Measurements from ENCODE around the gene ASTN2.

The ASTN2 gene

DNA sequence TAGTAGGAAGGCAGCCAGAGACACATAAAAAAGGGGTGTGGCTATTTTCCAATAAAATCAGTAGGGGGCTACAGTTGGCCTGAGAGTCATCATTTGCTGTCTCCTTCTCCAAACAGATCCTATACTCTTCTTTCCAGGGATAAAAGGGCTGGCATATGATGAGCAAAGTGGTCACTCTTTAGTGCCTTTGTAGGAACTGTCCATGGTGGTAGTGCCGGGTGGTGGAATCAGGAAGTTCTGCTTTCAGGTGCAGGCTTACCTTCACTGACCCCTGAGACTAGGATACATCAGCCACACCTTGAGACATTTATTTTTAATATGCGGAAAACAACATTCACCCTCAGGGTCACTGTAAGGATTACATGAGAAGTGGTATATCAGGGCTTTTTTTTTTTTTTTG is 80.8 kb downstream of the ASTN2 start:
- Histone ChIP-seq H3K4me1 (ENCODE audit: insufficient read depth, low read length) (no peaks in the 10 kb centered on the region), H3K27me3 (ENCODE audit: insufficient read depth, low read length, poor library complexity) (no peaks in the 10 kb centered on the region), H3K4me3 (ENCODE audit: low read depth in 1 of 2, low read length in 2 of 2) (no peak overlapping the region), H3K79me2 (ENCODE audit: insufficient read depth, low read length) (no peaks in the 10 kb centered on the region), H3K9me3 (ENCODE audit: insufficient read depth, low read length, severe bottlenecking) (no peaks in the 10 kb centered on the region), H3K27ac (ENCODE audit: low read length) (no peak overlapping the region), H3K9ac (ENCODE audit: low read depth, low read length) (no peak overlapping the region), H2AFZ (ENCODE audit: low read depth, low read length) (no peak overlapping the region), H4K20me1 (ENCODE audit: insufficient read depth, low read length) (no peaks in the 10 kb centered on the region), H3K4me2 (ENCODE audit: insufficient read depth, low read length) (no peak overlapping the region), H3K36me3 (ENCODE audit: insufficient read depth, low read length) (no peaks in the 10 kb centered on the region)
- no peak for ATAC-seq (ENCODE audit: insufficient read depth, low read depth)
- TF ChIP-seq, protein P1, sequence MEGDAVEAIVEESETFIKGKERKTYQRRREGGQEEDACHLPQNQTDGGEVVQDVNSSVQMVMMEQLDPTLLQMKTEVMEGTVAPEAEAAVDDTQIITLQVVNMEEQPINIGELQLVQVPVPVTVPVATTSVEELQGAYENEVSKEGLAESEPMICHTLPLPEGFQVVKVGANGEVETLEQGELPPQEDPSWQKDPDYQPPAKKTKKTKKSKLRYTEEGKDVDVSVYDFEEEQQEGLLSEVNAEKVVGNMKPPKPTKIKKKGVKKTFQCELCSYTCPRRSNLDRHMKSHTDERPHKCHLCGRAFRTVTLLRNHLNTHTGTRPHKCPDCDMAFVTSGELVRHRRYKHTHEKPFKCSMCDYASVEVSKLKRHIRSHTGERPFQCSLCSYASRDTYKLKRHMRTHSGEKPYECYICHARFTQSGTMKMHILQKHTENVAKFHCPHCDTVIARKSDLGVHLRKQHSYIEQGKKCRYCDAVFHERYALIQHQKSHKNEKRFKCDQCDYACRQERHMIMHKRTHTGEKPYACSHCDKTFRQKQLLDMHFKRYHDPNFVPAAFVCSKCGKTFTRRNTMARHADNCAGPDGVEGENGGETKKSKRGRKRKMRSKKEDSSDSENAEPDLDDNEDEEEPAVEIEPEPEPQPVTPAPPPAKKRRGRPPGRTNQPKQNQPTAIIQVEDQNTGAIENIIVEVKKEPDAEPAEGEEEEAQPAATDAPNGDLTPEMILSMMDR (IDR thresholded peaks at IDR 0.05; ENCODE audit: borderline replicate concordance, extremely low read depth, low read length, poor library complexity, severe bottlenecking): no peak
- TF ChIP-seq EZH2 (IDR thresholded peaks at IDR 0.05; ENCODE audit: borderline replicate concordance, low read depth, low read length, severe bottlenecking): no peak
- no peak for DNase-seq

DNA sequence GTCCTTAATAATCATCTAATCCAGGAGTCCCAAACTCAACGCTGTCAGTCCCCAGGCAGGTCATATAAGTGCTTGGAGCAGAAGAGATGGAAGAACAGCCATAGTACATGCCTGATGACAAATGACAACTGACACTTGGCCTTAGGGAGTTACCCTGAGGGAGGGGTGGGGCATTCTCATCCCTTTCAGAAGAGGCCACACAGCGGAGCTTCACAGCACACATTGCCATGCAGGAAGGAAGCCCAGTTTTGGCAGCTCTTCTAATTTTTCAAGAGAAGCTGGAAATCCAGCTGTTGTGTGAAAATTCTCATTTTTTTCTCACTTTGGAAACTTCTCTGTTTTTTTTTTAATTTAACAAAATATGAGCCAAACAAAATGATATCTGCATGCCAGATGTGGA is 89.0 kb downstream of the ASTN2 start:
- Histone ChIP-seq H3K4me1 (ENCODE audit: insufficient read depth, low read length) (no peaks in the 10 kb centered on the region), H4K20me1 (ENCODE audit: insufficient read depth, low read length) (no peaks in the 10 kb centered on the region), H3K27me3 (ENCODE audit: insufficient read depth, low read length, poor library complexity) (no peaks in the 10 kb centered on the region), H3K79me2 (ENCODE audit: insufficient read depth, low read length) (no peaks in the 10 kb centered on the region), H2AFZ (ENCODE audit: low read depth, low read length) (no peak overlapping the region), H3K4me2 (ENCODE audit: insufficient read depth, low read length) (no peak overlapping the region), H3K36me3 (ENCODE audit: insufficient read depth, low read length) (no peaks in the 10 kb centered on the region), H3K27ac (ENCODE audit: low read length) (no peak overlapping the region), H3K4me3 (ENCODE audit: low read depth in 1 of 2, low read length in 2 of 2) (no peak overlapping the region), H3K9ac (ENCODE audit: low read depth, low read length) (no peak overlapping the region), H3K9me3 (ENCODE audit: insufficient read depth, low read length, severe bottlenecking) (no peaks in the 10 kb centered on the region)
- TF ChIP-seq EZH2 (IDR thresholded peaks at IDR 0.05; ENCODE audit: borderline replicate concordance, low read depth, low read length, severe bottlenecking): no peak
- TF ChIP-seq, protein P1 (IDR thresholded peaks at IDR 0.05; ENCODE audit: borderline replicate concordance, extremely low read depth, low read length, poor library complexity, severe bottlenecking): no peak
- ATAC-seq (ENCODE audit: insufficient read depth, low read depth) (no peak), DNase-seq (no peak)

DNA sequence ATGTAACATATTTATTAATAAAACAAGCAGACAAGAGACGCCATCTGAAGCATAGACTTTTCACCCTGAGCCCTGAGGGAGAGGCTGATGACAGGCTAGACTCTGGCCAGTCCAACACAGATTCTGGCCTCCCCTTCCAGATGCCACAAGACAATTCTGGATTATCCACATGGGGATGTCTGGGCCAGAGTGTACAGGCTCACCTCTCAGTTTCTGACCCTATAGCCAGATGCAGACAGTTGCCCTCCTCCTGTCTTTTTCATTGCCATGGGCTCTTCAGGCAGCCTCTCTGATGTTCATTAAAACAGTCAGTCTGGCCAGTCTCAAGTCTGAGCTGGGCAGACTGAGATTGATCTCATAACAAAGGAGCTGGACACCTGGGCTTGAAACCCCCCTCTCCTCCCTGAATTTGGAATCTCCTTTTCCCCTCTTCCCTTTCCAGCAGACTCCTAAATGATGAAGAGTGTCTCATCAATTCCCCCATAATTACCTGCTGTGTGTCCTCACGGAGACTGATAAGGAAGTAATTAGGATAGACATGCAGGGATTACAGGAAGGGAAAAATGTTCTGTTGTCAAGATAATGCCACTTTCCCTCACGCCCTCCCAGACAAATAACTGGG is 89.6 kb downstream of the ASTN2 start:
- Histone ChIP-seq H3K27ac (ENCODE audit: low read length) (no peak overlapping the region), H3K4me1 (ENCODE audit: insufficient read depth, low read length) (no peaks in the 10 kb centered on the region), H4K20me1 (ENCODE audit: insufficient read depth, low read length) (no peaks in the 10 kb centered on the region), H3K4me2 (ENCODE audit: insufficient read depth, low read length) (no peak overlapping the region), H3K27me3 (ENCODE audit: insufficient read depth, low read length, poor library complexity) (no peaks in the 10 kb centered on the region), H3K9ac (ENCODE audit: low read depth, low read length) (no peak overlapping the region), H3K79me2 (ENCODE audit: insufficient read depth, low read length) (no peaks in the 10 kb centered on the region), H3K4me3 (ENCODE audit: low read depth in 1 of 2, low read length in 2 of 2) (no peak overlapping the region), H3K36me3 (ENCODE audit: insufficient read depth, low read length) (no peaks in the 10 kb centered on the region), H3K9me3 (ENCODE audit: insufficient read depth, low read length, severe bottlenecking) (no peaks in the 10 kb centered on the region), H2AFZ (ENCODE audit: low read depth, low read length) (no peak overlapping the region)
- ATAC-seq (ENCODE audit: insufficient read depth, low read depth) (no peak), DNase-seq (no peak)
- TF ChIP-seq EZH2 (IDR thresholded peaks at IDR 0.05; ENCODE audit: borderline replicate concordance, low read depth, low read length, severe bottlenecking): no peak
- TF ChIP-seq, protein P1 (IDR thresholded peaks at IDR 0.05; ENCODE audit: borderline replicate concordance, extremely low read depth, low read length, poor library complexity, severe bottlenecking): no peak

All from DND-41 (cell line).